Activated CD4-positive, alpha-beta T cell treated with anti-CD3 and anti-CD28 coated beads for 4 hours (primary cell): ENCODE measurements around the gene GIN1.
"Not testable (repeated sequence)": the region's sequence is repeated elsewhere in the genome, so short reads cannot be mapped to it uniquely, and the experiment has no call there.

Experiments used
- DNase-seq, 2 donors: peaks; one replicate each; pipeline ENCODE4 v3.0.0-alpha.2; 2020

GIN1 gene, protein sequence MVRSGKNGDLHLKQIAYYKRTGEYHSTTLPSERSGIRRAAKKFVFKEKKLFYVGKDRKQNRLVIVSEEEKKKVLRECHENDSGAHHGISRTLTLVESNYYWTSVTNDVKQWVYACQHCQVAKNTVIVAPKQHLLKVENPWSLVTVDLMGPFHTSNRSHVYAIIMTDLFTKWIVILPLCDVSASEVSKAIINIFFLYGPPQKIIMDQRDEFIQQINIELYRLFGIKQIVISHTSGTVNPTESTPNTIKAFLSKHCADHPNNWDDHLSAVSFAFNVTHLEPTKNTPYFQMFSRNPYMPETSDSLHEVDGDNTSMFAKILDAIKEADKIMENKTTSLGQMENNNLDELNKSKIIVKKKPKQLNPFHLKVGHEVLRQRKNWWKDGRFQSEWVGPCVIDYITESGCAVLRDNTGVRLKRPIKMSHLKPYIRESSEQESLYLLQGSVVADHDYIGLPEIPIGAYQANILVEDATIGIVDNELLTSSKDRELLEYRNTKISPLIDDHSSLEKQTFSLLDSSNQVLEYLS

DNA sequence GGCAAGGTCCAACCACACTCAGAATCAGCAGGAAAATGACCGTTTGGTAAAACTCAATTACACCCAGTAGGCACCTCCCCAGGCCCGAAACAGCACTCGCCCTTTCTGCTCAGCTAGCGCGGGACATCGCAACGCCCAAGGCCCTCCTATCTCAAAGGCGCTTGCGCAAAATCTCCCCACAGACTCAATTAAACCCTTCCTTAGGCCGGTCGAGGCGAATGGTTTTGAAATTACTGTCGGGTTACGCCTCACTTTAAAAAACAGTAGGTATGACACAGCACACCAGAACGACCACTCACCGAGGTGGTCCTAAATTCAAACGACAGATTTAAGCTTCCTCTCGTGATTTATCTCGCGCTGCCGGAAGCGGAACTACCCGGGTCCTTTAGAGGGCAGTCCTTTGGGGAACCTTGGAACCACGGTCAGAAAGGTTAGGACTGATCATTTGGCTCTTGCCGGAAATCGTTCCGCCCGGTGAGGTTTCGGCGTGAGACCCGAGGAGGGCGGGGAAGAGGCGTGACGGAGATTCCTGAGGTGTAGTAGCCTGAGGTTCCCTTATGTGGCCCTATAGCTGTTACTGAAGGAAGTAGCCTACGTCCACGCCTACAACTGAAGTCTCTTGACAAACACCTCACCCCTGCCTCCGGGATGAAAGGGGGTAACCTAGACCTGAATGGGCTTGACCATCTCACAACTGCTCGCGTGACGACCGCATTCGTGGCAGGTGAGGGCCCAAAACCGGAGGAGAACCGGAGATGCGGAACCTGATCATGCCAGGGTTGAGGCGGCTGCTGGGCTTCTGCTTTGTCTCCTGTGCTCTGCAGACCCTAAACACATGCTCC is at the start of gene GIN1, which contains the start of gene PPIP5K2:
Gene GIN1 (minus strand): TSS at position 374 of the 842 bp plus-strand sequence. CDS start 11,431 bp downstream, outside the sequence.
Gene PPIP5K2 (plus strand): TSS at position 537 of the 842 bp plus-strand sequence. CDS start 9,289 bp downstream, outside the sequence.
- DNase-seq = peak; percentile 94 to 98

GRCh38 chr5:103166706-103167105 is 46.8 kb upstream of the GIN1 start:
- DNase-seq = no peak

GRCh38 chr5:103151156-103151555 is 31.2 kb upstream of the GIN1 start:
- DNase-seq = no peak

DNA sequence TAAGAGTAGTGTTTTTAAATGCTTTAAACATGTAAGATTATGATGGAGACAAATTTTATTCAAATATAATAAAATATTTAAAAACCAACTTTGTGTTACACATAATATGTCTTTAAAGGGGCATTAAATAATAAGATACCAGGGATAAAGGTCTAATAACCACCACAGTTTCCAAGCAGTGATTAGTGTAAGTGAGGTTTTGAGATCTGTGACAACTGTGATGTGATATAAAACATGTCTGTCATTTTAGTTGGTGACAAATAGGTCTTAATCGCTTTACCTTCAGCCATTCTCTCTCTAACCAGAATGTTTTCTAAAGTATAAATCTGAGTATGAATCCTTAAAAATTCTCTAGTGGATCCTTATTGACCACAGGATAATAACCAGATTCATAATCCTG is 28.3 kb upstream of the GIN1 start:
- DNase-seq = no peak

- DNase-seq = no peak
Measured at GRCh38 chr5:103145196-103145595, 25.3 kb upstream of the GIN1 start.

- DNase-seq = not testable (repeated sequence)
Measured at GRCh38 chr5:103142132-103142531, 22.2 kb upstream of the GIN1 start.

DNA sequence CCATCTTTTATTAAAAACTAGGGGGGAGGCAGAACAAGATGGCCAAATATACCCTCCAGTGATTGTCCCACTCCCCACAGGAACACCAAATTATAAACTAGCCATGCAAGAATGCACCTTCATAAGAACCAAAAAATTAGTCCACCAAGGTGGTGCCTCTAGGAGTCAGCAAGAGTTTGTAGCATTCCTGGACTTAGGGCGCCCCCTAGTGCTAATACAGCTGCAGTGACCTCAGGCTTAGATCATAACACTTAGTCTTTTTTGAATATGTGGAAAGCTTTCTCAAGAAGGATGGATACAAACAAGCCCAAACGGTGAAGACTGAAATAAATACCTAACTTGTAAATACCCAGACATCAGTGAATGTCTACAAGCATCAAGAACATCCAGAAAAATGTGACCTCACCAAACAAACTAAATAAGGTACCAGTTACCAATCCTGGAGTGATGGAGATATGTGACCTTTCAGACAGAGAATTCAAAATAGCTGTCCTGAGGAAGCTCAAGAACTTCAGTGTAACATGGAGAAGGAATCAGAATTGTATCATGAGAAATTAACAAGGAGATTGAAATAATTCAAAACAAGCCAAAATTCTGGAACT is 19.4 kb upstream of the GIN1 start:
- DNase-seq = peak; percentile 77 to 87

DNA sequence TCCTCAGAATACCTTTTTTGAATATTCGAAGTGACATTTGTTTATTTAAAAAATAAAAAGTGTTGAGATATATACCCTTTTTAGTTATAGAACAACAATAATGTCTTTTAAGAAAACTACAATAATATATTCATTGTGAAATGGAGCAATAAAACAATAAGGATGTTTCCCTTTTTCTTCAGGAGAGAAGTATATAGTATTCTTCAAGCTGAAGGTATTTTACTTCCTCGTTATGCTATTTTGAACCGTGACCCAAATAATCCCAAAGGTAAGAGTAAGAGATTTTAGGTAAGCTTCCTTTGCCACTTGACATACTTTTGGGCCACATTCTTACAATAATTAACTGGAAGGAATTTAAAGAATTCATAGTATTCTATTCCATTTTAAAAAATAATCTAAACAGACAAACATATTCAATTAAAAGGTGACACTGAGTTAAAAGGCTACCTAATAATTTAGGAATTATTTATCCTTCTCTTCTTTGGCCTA is 18.3 kb upstream of the GIN1 start:
- no peak for DNase-seq

DNA sequence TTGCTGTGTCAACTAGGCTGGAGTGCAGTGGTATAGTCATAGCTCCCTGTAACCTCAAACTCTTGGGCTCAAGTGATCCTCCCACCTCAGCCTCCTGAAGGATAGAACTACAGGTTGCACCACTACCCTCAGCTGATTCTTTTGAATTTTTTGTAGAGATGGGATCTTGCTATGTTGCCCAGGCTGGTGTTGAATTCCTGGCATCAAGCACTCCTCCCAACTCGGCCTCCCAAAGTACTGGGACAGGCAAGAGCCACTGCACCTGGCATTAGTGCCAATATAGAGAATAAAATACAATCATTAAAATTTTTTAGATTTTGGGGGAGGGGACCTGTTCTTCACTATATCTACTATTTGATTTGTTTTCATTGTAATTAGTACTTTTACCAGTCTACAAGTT is 15.5 kb upstream of the GIN1 start:
- no peak for DNase-seq

DNA sequence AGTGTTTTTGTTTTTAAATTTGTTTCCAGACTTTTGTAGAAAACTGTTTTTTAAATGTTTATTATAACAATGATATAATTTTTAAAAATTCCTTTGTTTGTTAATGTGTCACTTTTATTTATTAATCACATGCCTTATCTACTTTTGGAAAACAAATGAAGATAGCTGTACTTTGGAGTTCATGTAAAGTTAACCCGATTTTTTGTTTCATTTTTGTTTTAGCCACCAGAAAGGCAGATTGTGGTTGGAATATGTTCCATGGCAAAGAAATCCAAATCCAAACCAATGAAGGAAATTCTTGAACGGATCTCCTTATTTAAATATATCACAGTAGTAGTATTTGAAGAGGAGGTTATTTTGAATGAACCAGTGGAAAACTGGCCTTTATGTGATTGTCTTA is 13.3 kb upstream of the GIN1 start:
- DNase-seq = no peak

DNA sequence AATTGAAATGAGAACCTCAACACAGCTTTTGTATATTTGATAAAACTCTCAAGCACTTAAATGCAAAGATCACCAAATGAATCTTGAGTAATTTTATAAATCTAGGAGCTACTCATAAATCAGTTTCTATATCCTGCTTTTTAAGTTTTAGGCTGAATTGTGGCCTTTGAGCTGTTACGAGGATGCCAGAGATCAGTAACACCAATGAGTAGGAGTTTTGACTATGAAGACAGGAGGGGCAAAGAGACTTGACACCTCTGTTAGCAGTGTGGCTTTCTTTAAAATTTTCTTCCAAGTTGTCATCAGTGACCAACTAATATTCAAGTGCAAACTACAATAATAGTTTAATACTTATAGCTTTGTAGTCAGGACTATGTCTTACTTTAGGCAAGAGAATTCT is 12.7 kb upstream of the GIN1 start:
- no peak for DNase-seq

DNA sequence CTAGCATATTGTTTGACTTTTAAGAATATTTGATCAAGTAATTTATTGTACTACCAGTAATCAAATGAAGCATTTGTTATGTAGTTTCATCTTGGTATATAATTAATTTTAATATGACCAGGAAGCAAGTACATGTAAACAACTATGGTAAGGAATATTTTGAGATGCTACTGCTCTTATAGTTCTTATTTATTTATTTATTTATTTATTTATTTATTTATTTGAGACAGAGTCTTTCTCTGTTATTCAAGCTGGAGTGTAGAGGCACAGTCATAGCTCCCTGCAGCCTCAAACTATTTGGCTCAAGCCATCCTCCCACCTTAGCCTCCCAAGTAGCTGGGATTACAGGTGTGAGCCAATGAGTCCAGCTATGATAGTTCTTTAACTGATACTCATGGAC is 8.3 kb upstream of the GIN1 start:
- no peak for DNase-seq

GRCh38 chr5:103127292-103127817 is 7.4 kb upstream of the GIN1 start:
- no peak for DNase-seq

DNA sequence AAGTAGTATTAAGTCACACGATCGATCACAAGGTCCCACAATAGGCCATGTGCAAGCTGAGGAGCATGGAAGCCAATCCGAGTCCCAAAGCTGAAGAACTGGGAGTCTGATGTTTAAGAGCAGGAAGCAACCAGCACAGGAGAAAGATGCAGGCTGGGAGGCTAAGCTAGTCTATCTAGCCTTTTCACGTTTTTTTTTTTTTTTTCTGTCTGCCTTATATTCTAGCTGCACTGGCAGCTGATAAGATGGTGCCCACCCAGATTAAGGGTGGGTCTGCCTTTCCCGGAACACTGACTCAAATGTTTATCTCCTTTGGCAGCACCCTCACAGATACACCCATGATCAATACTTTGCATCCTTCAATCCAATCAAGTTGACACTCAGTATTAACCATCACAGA is 6.6 kb upstream of the GIN1 start:
- DNase-seq = no peak

DNA sequence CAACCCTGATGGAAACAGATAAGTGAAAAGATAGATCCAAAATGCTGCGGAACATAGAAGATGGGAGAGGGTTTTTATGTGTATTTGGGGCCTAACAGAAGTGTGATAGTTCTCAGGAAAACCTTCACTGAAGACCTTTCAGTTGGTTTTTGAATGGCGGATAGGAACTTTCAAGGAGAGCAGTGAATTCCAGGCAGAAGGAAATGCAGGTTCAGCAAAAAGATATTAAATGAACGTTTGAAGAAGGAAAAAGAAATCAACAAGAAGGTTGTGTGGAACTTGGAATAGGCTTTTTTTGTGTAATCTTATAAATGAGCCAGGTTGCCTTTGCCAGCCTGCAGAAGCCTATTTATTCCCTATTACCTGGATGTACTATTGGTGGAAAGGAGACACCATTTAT is 2.3 kb upstream of the GIN1 start:
- no peak for DNase-seq

DNA sequence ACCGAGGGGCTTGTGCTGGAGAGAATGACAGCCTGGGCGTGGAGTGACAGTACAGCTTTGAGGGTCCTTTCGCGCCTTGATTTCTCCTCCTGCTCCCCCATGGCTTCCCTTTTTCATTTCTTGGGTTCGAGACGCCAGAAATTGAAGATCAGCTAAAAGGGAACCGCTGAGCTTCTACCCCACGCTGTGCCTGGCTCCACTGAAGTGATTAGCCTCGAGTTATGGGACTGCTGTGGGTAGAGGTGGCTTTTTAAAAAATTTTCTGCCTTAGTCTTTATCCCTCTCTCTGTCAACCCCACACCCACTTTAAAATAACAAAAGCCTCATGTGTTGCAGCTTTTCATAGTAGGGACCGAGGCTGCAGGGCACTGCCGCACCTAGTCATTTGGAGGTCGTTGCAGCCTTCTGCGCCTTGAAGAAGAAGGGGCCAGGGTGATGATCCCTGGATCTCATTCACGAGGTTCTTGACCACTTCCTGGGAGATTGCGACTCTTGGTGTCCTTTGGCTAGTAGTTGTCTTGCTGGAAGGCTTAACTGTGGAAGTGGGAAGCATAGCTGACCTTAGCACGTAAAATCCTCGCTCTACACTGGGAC is 766 bp upstream of the GIN1 start:
- peak in 1 of 2 donors; percentile 2 for DNase-seq

GRCh38 chr5:103119070-103119764 is 721 bp downstream of the GIN1 start:
- DNase-seq = no peak

- no peak for DNase-seq
Measured at GRCh38 chr5:103117471-103117991, 2.4 kb downstream of the GIN1 start.

DNA sequence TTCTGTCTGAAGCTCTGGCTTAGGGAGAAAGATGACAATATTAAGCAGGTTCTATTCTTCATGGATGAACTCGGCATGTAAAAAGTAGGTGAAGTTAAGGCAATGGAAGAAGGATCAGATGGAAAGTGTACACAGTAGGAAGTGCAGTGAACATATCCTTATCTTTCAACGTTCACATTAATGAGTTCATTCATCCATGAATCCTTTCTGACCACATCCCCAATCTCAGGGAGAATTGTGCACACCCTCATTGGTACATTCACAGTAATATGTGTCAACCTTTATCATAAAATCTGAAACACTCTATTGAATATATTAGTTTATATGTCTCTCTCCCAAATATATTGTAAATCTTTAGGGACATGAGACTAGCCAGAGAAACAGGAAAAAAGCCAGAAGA is 5.5 kb downstream of the GIN1 start:
- no peak for DNase-seq

- DNase-seq = no peak
Measured at GRCh38 chr5:103112910-103113309, 7.0 kb downstream of the GIN1 start.

- no peak for DNase-seq
Measured at GRCh38 chr5:103111468-103111867, 8.5 kb downstream of the GIN1 start.
